Left lobe of liver (tissue), 2 donors: Measurements from ENCODE around the gene DNAJA3. TPM values are rescaled to one million over a fixed set of nuclear protein-coding genes. Genes with fewer than 3 reads are reported as not detected.

Source experiments
- ATAC-seq: fragments of 200-7000 bp; cut with Tn5 transposase; one replicate; pipeline ENCODE4 v1.9.1; 2020; ENCODE audit warnings: mild to moderate bottlenecking, moderate library complexity
- DNase-seq: peaks from one replicate; pipeline ENCODE4 v3.0.0-alpha.2; 2020; ENCODE audit warnings: low spot score
- total RNA-seq: library from RNA; stranded (reverse); gene quantifications from one replicate; pipeline ENCODE4 v1.2.1, GENCODE V29; 2021
- donor health status: DM: no; HTN: no; CAD: no; lungs with moderate emphysema.
- donor health status: DM: no; HTN: yes; CAD: no.

DNAJA3 gene
- total RNA-seq, 1 donor from 2014 or later: 57.0 TPM

DNA sequence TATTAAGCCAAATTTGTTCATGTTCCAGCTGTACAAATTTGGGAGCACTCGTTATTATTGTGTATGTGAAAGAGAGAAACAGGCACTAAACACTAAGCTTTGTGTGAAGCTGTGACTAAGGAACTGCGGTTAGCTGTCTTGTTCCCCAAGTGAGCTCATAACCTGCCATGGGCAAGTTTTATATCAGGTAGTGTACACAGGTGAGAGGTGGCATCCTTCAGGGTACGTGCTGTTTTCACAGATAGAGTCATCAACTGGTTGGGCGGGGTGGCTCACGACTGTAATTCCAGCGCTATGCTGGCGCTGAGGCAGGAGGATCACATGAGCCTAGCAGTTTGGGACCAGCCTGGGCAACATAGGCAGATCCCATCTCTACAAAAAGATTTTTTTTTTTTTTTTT lies 2.8 kb downstream of the DNAJA3 start:
- ATAC-seq: no peak

DNA sequence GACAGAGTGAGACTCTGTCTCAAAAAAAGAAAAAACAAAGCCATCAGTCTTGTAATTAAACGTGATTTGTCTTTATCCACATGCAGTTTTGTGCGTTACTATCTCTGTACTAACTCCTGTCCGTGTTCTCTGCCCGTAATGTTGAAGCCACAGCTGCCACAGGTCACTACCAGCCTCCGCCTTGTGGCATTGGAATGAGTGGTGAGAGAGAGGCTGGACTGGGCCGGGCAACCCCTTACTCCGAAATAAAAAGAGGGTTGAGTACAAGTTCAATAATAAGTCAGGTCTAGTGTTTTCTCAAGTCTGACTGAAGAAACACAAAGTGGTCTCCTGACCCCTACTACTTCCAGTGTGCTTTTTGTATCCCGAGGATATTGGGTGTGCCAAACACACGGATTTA lies 5.4 kb downstream of the DNAJA3 start:
- no peak for ATAC-seq
- DNase-seq: no peak

More for the DNA sequence above, 2.8 kb downstream of the DNAJA3 start:
- DNase-seq: no peak

DNA sequence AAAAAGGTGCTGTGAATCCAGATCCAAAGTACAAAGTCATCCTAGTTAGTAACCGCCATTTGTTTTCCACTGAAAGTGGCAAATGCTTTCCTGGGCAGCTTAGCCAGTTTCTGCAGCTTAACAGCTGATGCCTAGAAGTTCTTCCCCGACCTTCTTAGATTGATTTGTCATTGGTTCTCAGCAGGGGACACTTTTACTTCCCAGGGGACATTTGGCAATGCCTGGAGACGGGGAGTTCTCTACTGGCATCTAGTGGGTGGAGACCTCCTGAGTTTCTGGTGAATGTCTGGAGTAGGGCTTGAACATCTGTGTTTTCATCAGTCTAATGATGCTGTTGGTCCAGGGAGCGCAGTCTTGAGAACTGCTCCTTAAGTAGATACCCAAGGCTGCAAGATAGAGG lies 7.6 kb downstream of the DNAJA3 start:
- DNase-seq (no peak), ATAC-seq (no peak)

DNA sequence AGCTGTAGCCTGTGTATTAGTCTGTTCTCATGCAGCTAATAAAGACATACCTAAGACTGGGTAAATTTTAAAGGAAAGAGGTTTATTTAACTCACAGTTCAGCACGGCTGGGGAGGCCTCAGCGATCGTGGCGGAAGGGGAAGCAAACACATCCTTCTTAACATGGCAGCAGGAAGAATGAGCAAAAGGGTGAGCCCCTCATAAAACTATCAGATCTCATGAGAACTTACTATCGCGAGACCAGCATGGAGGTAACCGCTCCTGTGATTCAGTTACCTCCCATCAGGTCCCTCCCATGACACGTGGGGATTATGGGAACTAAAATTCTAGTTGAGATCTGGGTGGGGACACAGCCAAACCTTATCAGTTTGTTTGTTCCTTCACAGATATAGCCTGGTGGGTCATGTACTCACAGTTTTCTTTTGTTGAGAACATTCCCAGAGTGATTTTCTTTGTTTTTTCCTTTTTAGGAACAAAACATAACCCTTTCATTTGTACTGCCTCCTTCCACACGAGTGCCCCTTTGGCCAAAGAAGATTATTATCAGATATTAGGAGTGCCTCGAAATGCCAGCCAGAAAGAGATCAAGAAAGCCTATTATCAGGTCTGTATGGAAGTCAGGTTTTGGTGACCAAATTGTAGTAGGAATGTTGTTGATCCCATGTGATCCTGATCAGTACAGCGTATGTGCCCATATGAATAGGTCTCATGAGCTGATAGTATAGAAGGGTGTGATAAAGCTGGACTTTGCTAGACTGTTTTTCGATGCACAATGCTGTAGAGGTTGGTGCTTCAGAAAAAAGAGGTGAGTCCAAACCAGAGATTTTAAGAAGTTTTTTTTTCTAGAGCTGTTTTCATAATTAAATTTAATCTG lies 8.5 kb downstream of the DNAJA3 start:
- no peak for DNase-seq
- no peak for ATAC-seq

DNA sequence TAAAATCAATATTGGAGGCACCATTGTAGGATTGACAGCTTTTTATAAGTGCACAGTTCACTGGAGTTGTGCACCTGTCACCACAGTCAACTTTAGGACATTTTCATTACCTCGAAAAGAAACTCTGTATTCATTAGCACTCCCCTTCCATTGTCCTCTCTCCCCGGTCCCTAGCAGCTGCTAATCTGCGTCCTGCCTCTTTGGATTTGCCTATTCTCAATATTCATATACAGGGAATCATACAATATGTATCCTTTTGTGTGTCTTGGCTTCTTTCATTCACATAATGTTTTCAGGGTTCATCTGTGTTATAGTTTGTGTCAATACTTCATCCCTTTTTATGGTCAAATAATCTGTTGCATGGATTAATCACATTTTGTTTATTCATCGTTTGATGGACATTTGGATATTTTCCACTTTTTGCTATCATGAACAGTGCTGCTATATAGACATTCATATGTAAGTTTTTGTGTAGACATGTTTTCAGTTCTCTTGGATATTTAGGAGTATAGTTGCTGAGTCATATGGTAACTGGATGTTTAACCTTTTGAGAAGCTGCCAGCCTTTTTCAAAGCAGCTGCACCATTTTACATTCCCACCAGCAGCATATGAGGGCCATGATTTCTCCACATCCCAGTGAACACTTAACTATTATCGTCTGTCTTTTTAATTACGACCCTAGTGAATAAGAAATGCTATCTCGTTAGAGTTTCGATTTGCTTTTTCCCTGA lies 9.8 kb downstream of the DNAJA3 start:
- DNase-seq (no peak), ATAC-seq (no peak)

DNA sequence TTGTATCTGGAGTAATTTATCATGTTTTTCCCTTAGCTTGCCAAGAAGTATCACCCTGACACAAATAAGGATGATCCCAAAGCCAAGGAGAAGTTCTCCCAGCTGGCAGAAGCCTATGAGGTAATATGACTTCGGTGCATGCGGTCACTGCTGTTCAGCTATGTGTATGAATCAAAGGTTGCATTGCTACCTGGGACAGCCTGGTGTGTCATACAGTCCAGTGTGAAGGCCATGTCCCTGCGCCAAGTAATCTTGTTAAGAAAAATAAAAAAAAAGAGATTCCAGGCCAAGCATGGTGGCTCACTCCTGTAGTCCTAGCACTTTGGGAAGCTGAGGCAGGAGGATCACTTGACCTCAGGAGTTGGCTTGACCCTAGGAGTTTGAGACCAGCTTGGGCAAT lies 11.7 kb downstream of the DNAJA3 start:
- DNase-seq (no peak), ATAC-seq (no peak)

DNA sequence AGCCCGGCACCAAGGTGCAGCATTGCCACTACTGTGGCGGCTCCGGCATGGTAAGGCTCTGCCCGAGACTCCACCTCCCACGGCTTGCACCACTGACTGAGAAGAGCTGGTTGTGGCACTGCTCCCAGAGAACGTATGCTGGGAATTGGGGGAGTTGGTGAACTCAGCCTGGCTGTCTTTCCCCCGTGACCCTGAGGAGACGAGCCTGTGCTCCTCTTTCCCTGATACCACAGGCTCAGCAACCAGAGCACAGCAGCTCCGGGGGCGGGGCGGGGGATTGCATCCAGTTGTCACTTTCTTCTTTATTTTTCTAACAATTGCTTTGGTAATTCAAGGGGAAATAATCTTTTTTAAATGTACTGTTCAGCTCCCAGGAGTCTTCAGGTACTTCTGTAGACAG lies 16.7 kb downstream of the DNAJA3 start:
- no peak for ATAC-seq
- DNase-seq: no peak

DNA sequence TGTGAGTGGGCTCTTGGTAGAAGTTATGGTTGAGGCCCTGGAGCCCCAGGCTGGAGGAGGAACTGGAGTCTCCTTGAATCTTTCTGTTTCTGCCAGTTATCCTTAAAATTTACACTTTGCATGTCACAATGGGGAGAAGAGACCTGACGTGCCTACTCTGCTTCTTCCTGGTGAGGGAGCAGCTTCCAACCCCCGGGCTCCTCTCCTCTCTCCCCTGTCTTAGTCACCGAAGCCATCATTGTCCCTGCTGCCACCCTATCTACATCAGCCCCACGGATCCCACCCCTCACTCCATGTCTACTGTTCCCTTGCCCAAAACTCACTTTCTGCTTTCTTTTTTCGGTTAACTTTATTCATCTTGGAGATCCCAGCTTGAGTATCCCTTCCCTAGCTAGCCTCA lies 17.6 kb downstream of the DNAJA3 start:
- ATAC-seq: no peak

DNA sequence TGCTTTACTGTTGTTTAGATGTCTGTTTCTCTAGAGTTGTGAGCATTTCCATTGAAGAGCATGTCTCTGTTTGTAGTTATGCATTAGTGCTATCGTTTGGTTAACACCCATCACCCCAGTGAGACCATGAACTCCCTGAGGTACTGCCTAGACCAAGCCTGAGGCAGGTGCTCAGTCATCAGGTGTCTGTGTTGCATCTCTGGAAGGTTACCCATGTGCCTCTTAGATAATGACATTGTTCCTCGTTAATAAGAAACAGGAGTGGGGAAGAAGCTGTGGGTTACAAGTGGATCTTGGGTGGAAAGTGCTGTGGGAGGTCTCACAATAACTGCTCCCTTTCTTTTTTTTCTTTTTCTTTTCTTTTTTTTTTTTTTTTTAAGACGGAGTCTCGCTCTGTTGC lies 18.3 kb downstream of the DNAJA3 start:
- no peak for ATAC-seq
- DNase-seq: no peak

More for the DNA sequence above, 17.6 kb downstream of the DNAJA3 start:
- no peak for DNase-seq

DNA sequence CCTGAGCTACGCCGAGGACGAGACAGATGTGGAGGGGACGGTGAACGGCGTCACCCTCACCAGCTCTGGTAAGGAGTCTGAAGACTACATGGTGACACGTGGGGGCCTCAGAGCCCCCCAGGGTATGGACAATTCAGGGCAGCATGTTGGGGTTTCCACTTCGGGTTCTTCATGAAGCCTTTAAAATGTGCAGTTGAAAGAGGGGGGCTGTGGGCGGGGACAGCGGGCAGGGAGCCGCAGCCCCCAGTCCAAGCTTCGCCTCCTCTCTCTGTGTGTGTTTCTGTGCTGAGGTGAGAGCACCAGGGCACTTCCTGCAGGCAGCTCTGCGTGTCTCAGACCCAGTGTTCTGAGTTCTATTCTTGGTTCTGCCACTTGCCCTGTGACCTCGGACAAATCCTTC lies 24.8 kb downstream of the DNAJA3 start:
- ATAC-seq: no peak

DNA sequence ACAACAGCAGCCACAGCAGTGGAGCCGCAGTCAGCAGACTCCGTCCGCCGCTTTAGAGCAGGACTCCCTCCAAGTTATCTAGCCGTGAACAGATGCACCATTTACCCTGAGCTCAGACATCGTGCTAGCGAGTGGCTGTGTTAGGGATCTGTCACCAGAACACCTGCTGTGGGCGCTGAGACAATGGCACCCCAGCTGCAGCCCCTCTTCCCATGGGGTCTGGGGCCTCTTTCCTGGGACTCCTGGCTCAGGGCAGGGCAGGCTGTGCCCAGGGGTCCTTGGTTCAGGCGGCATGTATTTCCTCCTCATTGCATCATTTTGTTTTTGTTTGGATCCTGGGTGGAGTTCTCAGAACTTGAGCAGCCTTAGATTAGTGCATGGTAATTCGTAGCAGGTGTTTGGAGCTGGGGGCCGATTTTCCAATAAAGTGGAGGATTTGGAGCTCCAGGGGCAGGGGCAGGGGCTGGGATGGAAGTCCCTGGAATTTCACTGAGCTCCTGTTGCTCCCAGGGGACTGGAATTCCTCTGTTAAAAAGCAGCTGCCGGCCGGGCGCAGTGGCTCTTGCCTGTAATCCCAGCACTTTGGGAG lies 25.4 kb downstream of the DNAJA3 start:
- no peak for ATAC-seq
- no peak for DNase-seq

More for the DNA sequence above, 24.8 kb downstream of the DNAJA3 start:
- DNase-seq: no peak

DNA sequence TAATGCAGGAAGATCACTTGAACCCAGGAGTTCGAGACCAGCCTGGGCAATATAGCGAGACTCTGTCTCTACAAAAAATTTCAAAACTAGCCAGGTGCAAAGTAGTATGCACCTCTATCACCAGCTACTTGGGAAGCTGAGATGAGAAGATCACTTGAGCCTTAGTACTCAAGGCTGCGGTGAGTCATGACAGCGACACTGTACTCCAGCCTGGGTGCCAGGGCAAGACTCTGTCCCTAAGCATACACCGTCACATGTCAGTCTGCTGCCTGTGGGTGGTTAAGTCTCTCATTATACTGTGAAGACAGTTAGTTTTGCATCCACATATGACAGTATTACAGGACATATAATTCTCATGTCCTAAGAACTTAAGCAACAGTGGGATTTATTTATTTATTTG lies 27.0 kb downstream of the DNAJA3 start:
- ATAC-seq: no peak
- no peak for DNase-seq

DNA sequence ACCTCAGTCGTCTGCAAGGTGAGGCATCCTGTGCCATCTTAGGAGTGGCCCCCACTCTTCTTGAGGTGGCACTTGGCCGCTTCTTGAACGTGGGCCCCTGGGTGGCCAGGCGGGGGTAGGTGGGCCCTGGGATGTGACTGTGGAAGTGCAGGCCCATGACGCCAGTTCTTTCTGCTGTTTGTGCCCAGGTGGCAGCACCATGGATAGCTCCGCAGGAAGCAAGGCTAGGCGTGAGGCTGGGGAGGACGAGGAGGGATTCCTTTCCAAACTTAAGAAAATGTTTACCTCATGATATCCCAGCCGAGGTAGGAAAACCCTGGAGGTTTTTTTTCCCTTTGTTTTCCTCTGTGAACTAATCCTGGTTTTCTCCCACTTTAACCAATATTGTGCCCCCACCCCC lies 29.0 kb downstream of the DNAJA3 start:
- ATAC-seq: no peak
- no peak for DNase-seq

DNA sequence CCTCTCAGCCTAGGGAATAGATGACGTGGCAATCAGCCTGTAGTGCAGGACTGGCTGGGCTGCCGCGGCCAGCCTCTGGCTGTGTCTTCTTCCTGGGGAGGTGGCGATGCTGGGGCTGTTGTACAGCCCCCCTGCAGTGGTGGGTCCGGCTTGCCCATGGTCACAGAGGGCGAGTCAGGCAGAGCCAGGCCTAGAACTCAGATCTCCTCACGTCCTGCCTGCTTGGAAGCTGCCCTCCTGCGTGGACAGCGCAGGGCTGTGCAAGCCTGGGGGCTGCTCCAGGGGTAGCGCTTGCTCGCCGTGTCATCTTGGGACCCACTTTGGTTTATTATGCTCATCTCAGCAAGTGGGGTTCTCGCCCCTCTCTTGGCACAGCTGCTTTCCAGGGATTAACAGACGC lies 29.4 kb downstream of the DNAJA3 start:
- DNase-seq: no peak
- ATAC-seq: no peak

DNA sequence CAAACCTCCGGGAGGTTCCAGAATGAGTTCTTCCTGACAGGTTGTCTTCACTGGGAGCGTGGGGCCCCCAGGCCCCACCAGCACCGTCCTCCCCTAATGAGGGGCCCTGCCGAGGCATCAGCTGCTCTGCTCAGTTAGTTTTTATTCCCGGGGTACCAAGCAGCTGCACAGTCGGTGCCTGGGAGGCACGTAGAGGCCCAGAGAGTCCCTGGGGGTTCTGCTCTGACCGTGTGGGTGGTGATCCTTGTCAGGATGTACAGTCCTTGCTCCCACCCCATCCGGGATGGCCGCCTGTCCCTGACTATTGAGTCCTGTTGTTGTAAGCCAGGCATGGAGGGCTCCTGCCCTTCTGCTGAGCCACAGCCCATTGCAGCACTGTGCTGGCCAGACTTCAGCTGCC lies 30.3 kb downstream of the DNAJA3 start:
- no peak for DNase-seq
- ATAC-seq: no peak

DNA sequence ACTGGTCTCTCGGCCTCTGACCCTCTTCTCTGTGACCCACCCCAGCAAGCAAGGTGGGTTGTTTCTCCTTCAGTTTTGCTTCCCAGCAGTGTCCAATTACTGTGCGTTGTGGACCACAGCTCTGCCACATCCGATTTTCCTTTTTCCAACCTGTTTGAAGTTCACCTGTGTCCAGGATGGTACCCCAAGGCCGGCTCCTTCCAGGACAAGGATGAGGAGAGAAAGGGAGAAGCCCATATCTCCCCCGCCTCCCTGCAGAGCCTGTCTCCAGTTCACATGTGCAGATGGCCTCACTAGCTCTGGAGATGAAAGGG lies 35.2 kb downstream of the DNAJA3 start:
- DNase-seq: no peak
- no peak for ATAC-seq

DNA sequence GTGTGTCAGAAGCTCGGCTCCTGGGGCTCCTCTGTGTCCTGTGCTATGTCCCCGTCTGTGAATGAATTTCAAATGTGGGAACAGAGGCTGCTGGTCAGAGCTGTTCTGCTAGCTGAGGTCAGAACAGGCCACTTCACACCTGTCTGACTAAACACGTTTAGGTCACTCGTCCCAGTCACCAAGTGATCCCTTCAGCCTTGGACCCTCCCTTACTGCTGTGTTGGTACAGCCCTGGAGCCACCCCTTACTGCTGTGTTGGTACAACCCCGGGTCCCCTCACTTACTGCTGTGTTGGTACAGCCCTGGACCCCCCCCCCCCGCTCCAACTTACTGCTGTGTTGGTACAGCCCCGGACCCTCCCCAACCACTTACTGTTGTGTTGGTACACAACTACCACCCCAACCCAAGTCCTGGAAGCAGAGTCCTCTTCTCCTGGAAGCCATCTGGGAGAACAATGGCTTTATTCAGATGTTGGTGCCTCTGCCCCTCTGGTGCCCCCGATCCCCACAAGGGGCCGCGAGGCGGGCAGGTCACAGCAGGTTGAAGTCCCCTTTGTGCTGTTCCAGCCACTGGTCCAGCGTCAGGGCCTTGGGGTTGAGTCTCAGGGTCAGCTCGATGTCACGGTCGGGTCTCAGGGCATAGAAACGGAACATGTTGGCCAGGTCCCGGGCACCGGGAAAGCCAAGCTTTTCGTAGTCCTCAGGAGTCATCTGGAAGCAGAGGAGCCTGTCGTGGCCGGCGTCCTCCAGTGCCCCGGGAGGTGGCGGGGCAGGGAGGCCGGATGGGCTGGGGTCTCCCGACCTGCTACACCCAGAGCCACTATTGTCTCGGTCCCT lies 35.8 kb downstream of the DNAJA3 start:
- no peak for ATAC-seq
- no peak for DNase-seq

DNA sequence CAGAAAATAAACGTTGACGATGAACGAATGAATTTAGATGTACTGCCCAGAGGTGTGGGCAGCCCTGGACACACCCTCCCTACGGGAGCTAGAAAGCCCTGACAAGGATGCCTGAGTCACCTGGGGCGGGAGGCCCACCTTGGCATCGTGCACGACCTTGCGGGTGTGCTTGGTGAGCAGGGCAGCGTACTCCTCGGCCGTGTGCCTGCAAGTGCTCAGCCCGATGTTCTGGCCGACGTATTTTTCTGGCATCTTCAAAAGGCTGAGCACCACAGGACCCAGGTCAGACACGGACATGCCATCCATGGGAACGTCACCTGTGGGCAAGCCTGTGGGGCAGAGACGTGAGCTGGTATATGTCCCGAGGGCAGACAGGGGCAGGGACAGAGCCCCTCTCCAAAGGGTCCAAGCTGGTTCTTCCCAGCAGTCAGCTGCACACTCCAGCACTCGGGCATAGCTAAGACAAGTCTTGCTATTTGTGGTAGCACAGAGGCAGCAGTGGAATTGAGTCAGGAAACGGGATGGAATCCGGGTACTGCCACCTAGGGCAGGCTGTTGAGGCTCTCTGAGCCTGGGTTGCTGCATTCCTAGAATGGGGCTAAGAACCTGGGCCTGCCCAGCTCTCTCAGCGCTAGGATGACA lies 38.0 kb downstream of the DNAJA3 start:
- DNase-seq (no peak), ATAC-seq (no peak)

DNA sequence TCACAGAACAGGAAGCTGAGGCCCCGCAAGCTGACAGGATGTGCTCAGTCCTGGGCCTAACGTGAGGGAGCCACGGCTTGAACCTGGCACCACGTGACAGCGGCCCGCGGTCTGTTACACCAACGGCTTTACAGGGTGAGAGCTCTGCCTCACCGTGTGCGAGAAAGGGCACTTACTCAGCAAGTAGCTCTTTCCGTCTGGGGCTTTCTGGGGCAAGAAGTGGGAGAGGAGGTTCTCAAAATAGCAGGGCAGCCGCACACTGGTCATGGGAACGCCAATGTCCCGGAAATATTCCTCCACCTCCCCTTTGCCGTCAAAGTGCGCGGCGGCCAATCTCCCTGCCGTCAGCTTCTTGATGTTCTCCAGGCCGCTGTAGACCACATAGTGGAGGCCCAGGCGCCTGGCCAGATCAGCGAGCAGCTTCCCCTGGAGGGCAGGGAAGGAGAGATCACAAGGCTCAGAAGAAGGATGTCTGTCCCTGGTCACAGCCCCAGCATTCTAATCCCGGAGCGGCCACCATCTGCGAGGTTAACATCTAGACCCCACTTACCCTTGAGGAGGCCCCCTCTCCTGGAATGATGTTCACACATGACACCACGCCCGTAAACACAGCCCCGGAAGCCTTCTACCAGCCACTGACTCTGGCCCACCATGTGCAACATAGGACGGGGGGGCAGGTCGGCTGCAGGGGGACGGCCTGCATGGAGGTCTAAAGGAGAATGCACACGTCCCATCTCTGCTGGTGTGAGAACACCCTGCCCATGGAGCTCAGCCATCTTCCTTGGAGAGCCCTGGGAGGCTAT lies 40.5 kb downstream of the DNAJA3 start:
- peak; percentile 36 for ATAC-seq
- DNase-seq: no peak

DNA sequence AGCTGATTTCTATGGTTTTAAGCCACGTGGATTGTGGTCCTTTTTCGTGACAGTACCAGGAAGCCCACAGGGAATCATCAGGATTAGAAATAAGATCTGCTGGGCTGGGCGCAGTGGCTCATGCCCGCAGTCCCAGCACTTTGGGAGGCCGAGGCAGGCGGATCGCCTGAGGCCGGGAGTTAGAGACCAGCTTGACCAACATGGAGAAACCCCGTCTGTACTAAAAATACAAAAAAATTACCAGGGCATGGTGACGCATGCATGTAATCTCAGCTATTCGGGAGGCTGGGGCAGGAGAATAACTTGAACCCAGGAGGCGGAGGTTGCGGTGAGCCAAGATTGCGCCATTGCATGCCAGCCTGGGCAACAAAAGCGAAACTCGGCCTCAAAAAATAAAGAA lies 42.2 kb downstream of the DNAJA3 start:
- no peak for DNase-seq
- ATAC-seq: no peak
